DMS 273 treated with DMSO at 0.1 percent for 48 hours (cell line): ENCODE measurements around the gene PPARA.
"Not testable (repeated sequence)": the region's sequence is repeated elsewhere in the genome, so short reads cannot be mapped to it uniquely, and the experiment has no call there.

Experiments
- DNase-seq: peaks from one replicate; lab custom pipeline; 2025; lab: John Stamatoyannopoulos, UW

Gene PPARA

GRCh38 chr22:46244771-46245170 is 94.4 kb downstream of the PPARA start:
- DNase-seq, result no peak

DNA sequence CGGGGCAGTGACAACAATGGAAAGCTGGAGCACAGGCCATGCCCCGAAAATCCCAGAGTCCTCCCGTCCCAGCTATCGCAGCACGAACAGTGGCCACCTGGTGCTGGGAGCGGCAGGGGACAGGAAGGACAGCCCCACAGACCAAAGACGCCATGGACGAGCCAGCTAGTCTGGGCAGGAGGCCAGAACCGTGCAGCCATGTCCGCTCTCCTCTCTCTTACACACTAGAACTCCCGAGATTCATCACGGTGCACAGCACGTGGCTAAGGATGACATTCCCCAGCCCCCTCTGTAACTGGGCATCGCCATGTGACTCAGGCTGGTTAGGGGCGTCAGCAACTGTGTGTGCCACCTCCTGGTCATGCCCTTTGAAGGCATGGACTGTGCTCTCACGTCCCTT is 95.2 kb downstream of the PPARA start:
- DNase-seq, result no peak

GRCh38 chr22:46246178-46246577 is 95.9 kb downstream of the PPARA start:
- no peak for DNase-seq

GRCh38 chr22:46247443-46247975 is 97.2 kb downstream of the PPARA start:
- no peak for DNase-seq

- DNase-seq, result peak; percentile 57
Observed at GRCh38 chr22:46250035-46250782, 99.9 kb downstream of the PPARA start, which contains the start of gene CDPF1. TSS of gene CDPF1 (minus strand) at chr22:46250293. CDS start at chr22:46248284, 2,009 bp downstream.

GRCh38 chr22:46250783-46251125 is 100.4 kb downstream of the PPARA start:
- DNase-seq, result no peak

GRCh38 chr22:46251266-46251665 is 100.9 kb downstream of the PPARA start:
- DNase-seq, result no peak

- DNase-seq, result no peak
Observed at GRCh38 chr22:46251816-46252380, 101.6 kb downstream of the PPARA start.

DNA sequence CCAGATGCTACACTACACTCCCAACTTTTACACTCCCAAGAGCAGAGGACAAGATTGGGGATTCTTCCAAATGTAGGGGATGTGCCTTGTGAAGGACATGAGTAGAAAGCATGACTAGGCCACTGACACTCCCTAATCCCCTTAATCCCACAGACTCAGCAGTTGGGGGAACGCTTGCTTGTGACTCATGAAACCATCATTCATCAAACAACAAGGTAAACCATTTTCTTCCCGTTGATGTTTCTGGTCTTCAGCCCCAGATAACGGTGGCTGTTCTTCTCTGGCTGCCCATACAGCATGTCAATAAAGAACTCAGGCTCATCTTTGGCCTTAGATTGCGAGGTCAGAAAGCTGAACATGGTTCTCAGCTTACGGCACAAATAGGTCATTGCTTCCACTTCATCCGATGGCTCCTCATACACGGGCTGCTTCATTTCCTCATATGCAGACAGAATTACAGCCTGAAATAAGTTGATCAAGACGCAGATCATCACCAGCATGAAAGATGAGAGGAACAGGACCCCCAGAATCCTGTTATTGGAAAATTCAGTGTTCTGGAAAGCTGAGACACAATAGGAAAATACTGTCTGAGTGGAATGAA is 106.1 kb downstream of the PPARA start:
- DNase-seq, result no peak

DNA sequence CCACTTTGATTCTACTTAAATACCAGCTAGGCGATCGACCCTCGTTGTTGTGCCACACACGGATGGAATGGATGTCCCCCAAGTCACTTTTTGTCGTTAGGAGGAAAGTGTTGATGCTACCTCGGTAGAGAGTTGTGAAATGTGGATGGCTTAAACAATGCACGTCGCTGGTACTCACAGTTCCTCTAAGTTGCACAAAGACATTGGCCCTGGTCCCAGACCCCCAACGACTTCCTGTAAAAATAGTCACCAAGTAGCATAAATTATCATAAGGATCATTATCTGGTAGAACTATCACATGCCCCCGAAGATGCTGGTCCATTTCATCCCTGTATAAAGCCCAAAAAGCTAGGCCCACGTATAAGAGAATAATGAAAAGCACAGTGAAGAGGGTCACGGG is 109.0 kb downstream of the PPARA start:
- DNase-seq, result no peak

GRCh38 chr22:46260038-46260437 is 109.7 kb downstream of the PPARA start:
- DNase-seq, result no peak

- no peak for DNase-seq
Observed at GRCh38 chr22:46262449-46263215, 112.3 kb downstream of the PPARA start.

- DNase-seq, result no peak
Observed at GRCh38 chr22:46263216-46263590, 112.9 kb downstream of the PPARA start, which contains the start of gene PKDREJ. TSS of gene PKDREJ (minus strand) at chr22:46263343. CDS start at chr22:46263322, 21 bp downstream.

DNA sequence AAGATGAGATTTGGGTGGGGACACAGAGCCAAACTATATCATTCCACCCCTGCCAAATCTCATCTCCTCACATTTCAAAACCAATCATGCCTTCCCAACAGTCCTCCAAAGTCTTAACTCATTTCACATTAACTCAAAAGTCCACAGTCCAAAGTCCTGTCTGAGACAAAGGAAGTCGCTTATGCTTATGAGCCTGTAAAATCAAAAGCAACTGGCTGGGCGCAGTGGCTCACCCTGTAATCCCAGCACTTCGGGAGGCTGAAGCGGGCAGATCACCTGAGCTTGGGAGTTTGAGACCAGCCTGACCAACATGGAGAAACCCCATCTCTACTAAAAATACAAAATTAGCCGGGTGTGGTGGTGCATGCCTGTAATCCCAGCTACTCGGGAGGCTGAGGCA is 114.2 kb downstream of the PPARA start:
- not testable (repeated sequence) for DNase-seq

- DNase-seq, result not testable (repeated sequence)
Observed at GRCh38 chr22:46265627-46266026, 115.3 kb downstream of the PPARA start.

- DNase-seq, result peak; percentile 38
Observed at GRCh38 chr22:46267431-46268279, 117.3 kb downstream of the PPARA start, which contains the start of gene TTC38. TSS of gene TTC38 (plus strand) at chr22:46268008. CDS start at chr22:46268040, 32 bp downstream.

DNA sequence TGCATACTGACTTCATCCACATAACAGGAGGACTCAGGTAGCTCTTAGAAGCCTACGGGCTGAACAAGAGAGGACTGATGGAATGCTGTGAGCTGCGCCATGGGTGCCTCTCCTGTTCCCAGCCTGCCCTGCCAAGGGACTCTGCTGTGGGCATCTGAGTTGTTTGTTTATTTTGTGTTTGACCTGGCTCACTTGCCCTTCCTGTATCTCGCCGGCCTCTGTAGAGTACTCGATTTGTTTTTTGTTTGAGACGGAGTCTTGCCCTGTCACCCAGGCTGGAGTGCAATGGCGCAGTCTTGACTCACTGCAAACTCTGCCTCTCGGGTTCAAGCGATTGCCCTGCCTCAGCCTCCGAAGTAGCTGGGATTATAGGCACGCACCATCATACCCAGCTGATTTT is 119.2 kb downstream of the PPARA start:
- no peak for DNase-seq

GRCh38 chr22:46272196-46272595 is 121.9 kb downstream of the PPARA start:
- no peak for DNase-seq

- no peak for DNase-seq
Observed at GRCh38 chr22:46272762-46273431, 122.6 kb downstream of the PPARA start.

GRCh38 chr22:46273432-46274148 is 123.3 kb downstream of the PPARA start:
- DNase-seq, result no peak
